ENCODE data around the gene PPP4R3C. TPM values are rescaled to one million over a fixed set of nuclear protein-coding genes. Genes with fewer than 3 reads are reported as not detected.
"Not testable (repeated sequence)": the region's sequence is repeated elsewhere in the genome, so short reads cannot be mapped to it uniquely, and the experiment has no call there.

Gene PPP4R3C
- total RNA-seq: not detected
- total RNA-seq (2013): not detected

DNA sequence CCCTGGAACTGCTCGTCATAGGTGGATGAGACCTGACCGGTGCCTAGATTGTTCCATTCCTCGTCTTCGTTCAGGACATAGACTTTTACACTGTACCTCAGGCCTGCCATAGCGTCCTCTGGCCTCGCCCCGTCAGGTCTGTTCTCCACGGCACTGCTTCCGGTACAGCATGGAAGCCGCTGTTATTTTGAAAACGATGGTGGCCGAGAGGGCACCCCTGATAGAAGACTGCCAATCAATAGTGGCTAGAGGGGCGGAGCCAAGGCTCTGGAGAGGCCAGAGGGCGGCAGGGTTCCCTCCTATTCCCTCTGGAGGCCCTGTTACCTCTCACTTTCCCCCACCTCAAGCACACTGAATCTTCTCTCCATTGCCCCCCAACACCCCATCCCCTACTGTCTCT is at the start of gene PPP4R3C:
Gene PPP4R3C, minus strand, starts transcription at position 155 of the 400 bp plus-strand sequence. Its CDS starts 45 bp downstream, at position 110.
- H3K4me1 ChIP-seq (ENCODE audit: control insufficient read depth, insufficient read depth, low read length): no peaks in the 10 kb centered on the region
- ATAC-seq: no peak
- no peak within 1 kb of the TSS for H3K27ac Mint-ChIP-seq
- H3K4me1 Mint-ChIP-seq: no peaks in the 10 kb centered on the region
- H3K9me3 Mint-ChIP-seq: peaks cover 4 to 11% of the 10 kb centered on the region in 2 donors
- no peak within 1 kb of the TSS for H3K27ac ChIP-seq (ENCODE audit: low read length)
- no peaks in the 10 kb centered on the region for H3K36me3 ChIP-seq (ENCODE audit: control insufficient read depth, insufficient read depth, low read length)
- no peak within 1 kb of the TSS for H3K4me3 Mint-ChIP-seq
- DNase-seq: no peak
- 90% methylated on average over 14 of the region's 14 CpGs for WGBS (ENCODE audit: insufficient coverage)
- intact Hi-C loops (cut with micrococcal nuclease): no loop called here
- H3K36me3 Mint-ChIP-seq: peaks cover 6% of the 10 kb centered on the region
- no peaks in the 10 kb centered on the region for H3K9me3 ChIP-seq (ENCODE audit: control insufficient read depth, insufficient read depth, low read length)
- no peak within 1 kb of the TSS for H3K4me3 ChIP-seq (ENCODE audit: low read length)
- H3K27me3 Mint-ChIP-seq (ENCODE audit: low read depth in 2 of 2): no peaks in the 10 kb centered on the region
- no peak for TF ChIP-seq CTCF (IDR thresholded peaks at IDR 0.05)
- no peaks in the 10 kb centered on the region for H3K27me3 ChIP-seq (ENCODE audit: control insufficient read depth, insufficient read depth, low read length)

- no peak for TF ChIP-seq CTCF (IDR thresholded peaks at IDR 0.05)
- Mint-ChIP-seq H3K36me3 (no peaks in the 10 kb centered on the region), H3K27me3 (ENCODE audit: low read depth in 2 of 2) (no peaks in the 10 kb centered on the region), H3K27ac (no peak overlapping the region), H3K9me3 (no peaks in the 10 kb centered on the region), H3K4me1 (no peaks in the 10 kb centered on the region), H3K4me3 (no peak overlapping the region)
- no peaks in the 10 kb centered on the region for H3K36me3 ChIP-seq (ENCODE audit: control insufficient read depth, insufficient read depth, low read length)
- ATAC-seq (no peak), DNase-seq (no peak)
- no peaks in the 10 kb centered on the region for H3K4me1 ChIP-seq (ENCODE audit: control insufficient read depth, insufficient read depth, low read length)
- H3K27me3 ChIP-seq (ENCODE audit: control insufficient read depth, insufficient read depth, low read length): no peaks in the 10 kb centered on the region
- H3K9me3 ChIP-seq (ENCODE audit: control insufficient read depth, insufficient read depth, low read length): no peaks in the 10 kb centered on the region
- intact Hi-C loops (cut with micrococcal nuclease): no loop called here
- 90% methylated on average over 2 of the region's 4 CpGs for WGBS (ENCODE audit: insufficient coverage)
- no peak overlapping the region for H3K4me3 ChIP-seq (ENCODE audit: low read length)
- H3K27ac ChIP-seq (ENCODE audit: low read length): no peak overlapping the region
These were observed 28.3 kb upstream of the PPP4R3C start for GRCh38 chrX:27491397-27491796.

- Histone ChIP-seq H3K27ac (ENCODE audit: low read length) (no peak overlapping the region), H3K4me1 (ENCODE audit: control insufficient read depth, insufficient read depth, low read length) (no peaks in the 10 kb centered on the region), H3K27me3 (ENCODE audit: control insufficient read depth, insufficient read depth, low read length) (no peaks in the 10 kb centered on the region), H3K4me3 (ENCODE audit: low read length) (no peak overlapping the region), H3K36me3 (ENCODE audit: control insufficient read depth, insufficient read depth, low read length) (no peaks in the 10 kb centered on the region), H3K9me3 (ENCODE audit: control insufficient read depth, insufficient read depth, low read length) (no peaks in the 10 kb centered on the region)
- DNase-seq (no peak), ATAC-seq (no peak)
- no peak overlapping the region for H3K4me3 Mint-ChIP-seq
- no CpG with 5 or more reads among the region's 1 CpG for WGBS (ENCODE audit: insufficient coverage)
- no peak overlapping the region for H3K27ac Mint-ChIP-seq
- peaks cover 5% of the 10 kb centered on the region for H3K36me3 Mint-ChIP-seq
- intact Hi-C loops (cut with micrococcal nuclease): no loop called here
- no peaks in the 10 kb centered on the region for H3K4me1 Mint-ChIP-seq
- no peaks in the 10 kb centered on the region for H3K27me3 Mint-ChIP-seq (ENCODE audit: low read depth in 2 of 2)
- TF ChIP-seq CTCF (IDR thresholded peaks at IDR 0.05): no peak
- peaks cover 2 to 9% of the 10 kb centered on the region in 2 donors for H3K9me3 Mint-ChIP-seq
These were observed 2.9 kb upstream of the PPP4R3C start for GRCh38 chrX:27466051-27466450.

- peaks cover 4 to 14% of the 10 kb centered on the region in 2 donors for H3K9me3 Mint-ChIP-seq
- peaks cover 6% of the 10 kb centered on the region for H3K36me3 Mint-ChIP-seq
- H3K27ac Mint-ChIP-seq: no peak overlapping the region
- H3K4me3 Mint-ChIP-seq: no peak overlapping the region
- no peaks in the 10 kb centered on the region for H3K36me3 ChIP-seq (ENCODE audit: control insufficient read depth, insufficient read depth, low read length)
- no peak for ATAC-seq
- H3K27ac ChIP-seq (ENCODE audit: low read length): no peak overlapping the region
- H3K4me1 ChIP-seq (ENCODE audit: control insufficient read depth, insufficient read depth, low read length): no peaks in the 10 kb centered on the region
- H3K9me3 ChIP-seq (ENCODE audit: control insufficient read depth, insufficient read depth, low read length): no peaks in the 10 kb centered on the region
- no peak for DNase-seq
- intact Hi-C loops (cut with micrococcal nuclease): no loop called here
- no peaks in the 10 kb centered on the region for H3K27me3 Mint-ChIP-seq (ENCODE audit: low read depth in 2 of 2)
- no peak overlapping the region for H3K4me3 ChIP-seq (ENCODE audit: low read length)
- H3K27me3 ChIP-seq (ENCODE audit: control insufficient read depth, insufficient read depth, low read length): no peaks in the 10 kb centered on the region
- TF ChIP-seq CTCF (IDR thresholded peaks at IDR 0.05): no peak
- H3K4me1 Mint-ChIP-seq: no peaks in the 10 kb centered on the region
These were observed 1.9 kb upstream of the PPP4R3C start for GRCh38 chrX:27465036-27465435.

DNA sequence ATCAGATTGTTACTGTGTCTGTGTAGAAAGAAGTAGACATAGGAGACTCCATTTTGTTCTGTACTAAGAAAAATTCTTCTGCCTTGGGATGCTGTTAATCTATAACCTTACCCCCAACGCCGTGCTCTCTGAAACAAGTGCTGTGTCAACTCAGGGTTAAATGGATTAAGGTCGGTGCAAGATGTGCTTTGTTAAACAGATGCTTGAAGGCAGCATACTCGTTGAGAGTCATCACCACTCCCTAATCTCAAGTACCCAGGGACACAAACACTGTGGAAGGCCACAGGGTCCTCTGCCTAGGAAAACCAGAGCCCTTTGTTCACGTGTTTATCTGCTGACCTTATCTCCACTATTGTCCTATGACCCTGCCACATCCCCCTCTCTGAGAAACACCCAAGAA is 4.0 kb downstream of the PPP4R3C start:
- H3K27me3 ChIP-seq (ENCODE audit: control insufficient read depth, insufficient read depth, low read length); H3K4me1 ChIP-seq (ENCODE audit: control insufficient read depth, insufficient read depth, low read length); H3K4me3 Mint-ChIP-seq; H3K36me3 ChIP-seq (ENCODE audit: control insufficient read depth, insufficient read depth, low read length); H3K36me3 Mint-ChIP-seq; H3K4me1 Mint-ChIP-seq; H3K27me3 Mint-ChIP-seq (ENCODE audit: low read depth in 2 of 2); DNase-seq; H3K27ac ChIP-seq (ENCODE audit: low read length); H3K27ac Mint-ChIP-seq; ATAC-seq; intact Hi-C loops (cut with micrococcal nuclease); H3K9me3 ChIP-seq (ENCODE audit: control insufficient read depth, insufficient read depth, low read length); H3K4me3 ChIP-seq (ENCODE audit: low read length): not testable (repeated sequence)
- 100% methylated on average over 1 of the region's 5 CpGs for WGBS (ENCODE audit: insufficient coverage)
- peaks cover 4 to 11% of the 10 kb centered on the region in 2 donors for H3K9me3 Mint-ChIP-seq

GRCh38 chrX:27458544-27458943 is 4.6 kb downstream of the PPP4R3C start:
- DNase-seq; H3K27ac Mint-ChIP-seq; H3K4me3 Mint-ChIP-seq; H3K27me3 ChIP-seq (ENCODE audit: control insufficient read depth, insufficient read depth, low read length); H3K9me3 ChIP-seq (ENCODE audit: control insufficient read depth, insufficient read depth, low read length); ATAC-seq; H3K36me3 Mint-ChIP-seq; intact Hi-C loops (cut with micrococcal nuclease); H3K36me3 ChIP-seq (ENCODE audit: control insufficient read depth, insufficient read depth, low read length); H3K4me3 ChIP-seq (ENCODE audit: low read length); H3K27me3 Mint-ChIP-seq (ENCODE audit: low read depth in 2 of 2); H3K4me1 ChIP-seq (ENCODE audit: control insufficient read depth, insufficient read depth, low read length); H3K27ac ChIP-seq (ENCODE audit: low read length); H3K4me1 Mint-ChIP-seq: not testable (repeated sequence)
- H3K9me3 Mint-ChIP-seq: peaks cover 4 to 11% of the 10 kb centered on the region in 2 donors
- 93% methylated on average over 30 of the region's 30 CpGs for WGBS (ENCODE audit: insufficient coverage)
